ENCODE results near the gene JARID2.

DNA sequence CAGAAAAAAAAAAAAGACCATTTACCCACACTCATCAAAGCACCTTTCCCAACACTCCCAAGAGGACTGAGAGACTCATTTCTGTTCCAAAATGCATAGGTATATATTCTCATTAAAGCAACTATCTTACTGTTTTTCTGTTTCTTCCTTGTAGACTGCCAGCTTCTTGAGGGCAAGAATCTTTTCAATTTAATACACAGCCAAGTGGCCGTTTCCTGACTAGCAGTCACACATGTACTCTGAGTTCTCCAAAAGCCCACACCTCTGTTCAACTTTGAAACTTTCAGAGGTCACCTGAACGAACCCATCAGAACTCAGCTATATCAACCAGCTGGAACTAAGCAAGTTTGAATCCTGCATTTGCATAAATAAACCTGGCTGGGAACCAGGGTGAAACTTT lies 324.3 kb downstream of the JARID2 start:
- no peak for TF ChIP-seq SMC3 (IDR thresholded peaks at IDR 0.05; ENCODE audit: low read depth, low read length)
- TF ChIP-seq, protein P1, sequence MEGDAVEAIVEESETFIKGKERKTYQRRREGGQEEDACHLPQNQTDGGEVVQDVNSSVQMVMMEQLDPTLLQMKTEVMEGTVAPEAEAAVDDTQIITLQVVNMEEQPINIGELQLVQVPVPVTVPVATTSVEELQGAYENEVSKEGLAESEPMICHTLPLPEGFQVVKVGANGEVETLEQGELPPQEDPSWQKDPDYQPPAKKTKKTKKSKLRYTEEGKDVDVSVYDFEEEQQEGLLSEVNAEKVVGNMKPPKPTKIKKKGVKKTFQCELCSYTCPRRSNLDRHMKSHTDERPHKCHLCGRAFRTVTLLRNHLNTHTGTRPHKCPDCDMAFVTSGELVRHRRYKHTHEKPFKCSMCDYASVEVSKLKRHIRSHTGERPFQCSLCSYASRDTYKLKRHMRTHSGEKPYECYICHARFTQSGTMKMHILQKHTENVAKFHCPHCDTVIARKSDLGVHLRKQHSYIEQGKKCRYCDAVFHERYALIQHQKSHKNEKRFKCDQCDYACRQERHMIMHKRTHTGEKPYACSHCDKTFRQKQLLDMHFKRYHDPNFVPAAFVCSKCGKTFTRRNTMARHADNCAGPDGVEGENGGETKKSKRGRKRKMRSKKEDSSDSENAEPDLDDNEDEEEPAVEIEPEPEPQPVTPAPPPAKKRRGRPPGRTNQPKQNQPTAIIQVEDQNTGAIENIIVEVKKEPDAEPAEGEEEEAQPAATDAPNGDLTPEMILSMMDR (IDR thresholded peaks at IDR 0.05): no peak
- TF ChIP-seq FOXM1 (IDR thresholded peaks at IDR 0.05; ENCODE audit: low read depth): no peak
- TF ChIP-seq, protein P2, sequence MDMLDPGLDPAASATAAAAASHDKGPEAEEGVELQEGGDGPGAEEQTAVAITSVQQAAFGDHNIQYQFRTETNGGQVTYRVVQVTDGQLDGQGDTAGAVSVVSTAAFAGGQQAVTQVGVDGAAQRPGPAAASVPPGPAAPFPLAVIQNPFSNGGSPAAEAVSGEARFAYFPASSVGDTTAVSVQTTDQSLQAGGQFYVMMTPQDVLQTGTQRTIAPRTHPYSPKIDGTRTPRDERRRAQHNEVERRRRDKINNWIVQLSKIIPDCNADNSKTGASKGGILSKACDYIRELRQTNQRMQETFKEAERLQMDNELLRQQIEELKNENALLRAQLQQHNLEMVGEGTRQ (IDR thresholded peaks at IDR 0.05; ENCODE audit: borderline replicate concordance, low read depth, low read length): no peak
- no peak for TF ChIP-seq EP300 (IDR thresholded peaks at IDR 0.05; ENCODE audit: borderline replicate concordance in 1 of 2, low read depth in 1 of 2, low read length in 1 of 2)
- no peak for TF ChIP-seq POLR2AphosphoS5 (IDR thresholded peaks at IDR 0.05; ENCODE audit: low read depth, low read length)

Measured in SK-N-SH (cell line).